A549 (cell line): Measurements from ENCODE around the gene TRABD2B.
A peak's percentile ranks its signal among the peaks of the same experiment; 100 is the strongest.

ENCODE experiments used
- GATA3 ChIP-seq: IDR thresholded peaks from 2 replicates; pipeline ENCODE4 v1.6.1; 2012; ENCODE audit warnings: borderline replicate concordance
- JUNB ChIP-seq: fragments of >200 bp; sonication (Bioruptor Twin); formaldehyde crosslinking; IDR thresholded peaks from 2 replicates; pipeline ENCODE4 v1.6.1; 2016
- TF ChIP-seq, protein P1 (sequence below): fragments of >200 bp; sonication (Bioruptor Twin); formaldehyde crosslinking; IDR thresholded peaks from 3 replicates; pipeline ENCODE4 v1.5.1; 2016

DNA sequence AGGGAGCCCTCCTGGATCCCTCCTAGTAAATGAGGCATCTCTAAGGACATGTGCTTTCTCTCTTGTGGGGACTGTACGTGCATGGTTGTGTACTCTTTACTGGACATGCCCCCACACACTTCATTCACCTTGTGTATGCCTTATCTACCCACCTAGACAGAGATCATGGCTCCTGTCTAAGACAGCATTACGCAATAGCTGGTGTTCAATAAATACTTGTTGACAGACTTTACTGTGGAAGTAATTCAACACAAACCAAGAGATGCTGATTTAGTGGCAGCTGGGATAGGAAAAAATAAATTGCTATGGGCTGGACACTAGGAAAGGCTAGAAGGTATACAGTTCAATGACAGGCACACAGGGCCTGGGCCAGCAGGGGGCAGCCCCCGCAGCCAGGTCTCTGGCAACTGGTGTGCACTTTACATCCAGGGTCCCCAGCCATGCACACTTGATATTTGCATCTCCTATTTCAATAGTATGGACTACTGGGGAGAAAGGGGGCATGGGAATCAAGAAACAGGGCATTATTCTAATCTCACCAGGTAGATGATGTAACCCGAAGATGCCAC is 24.2 kb downstream of the TRABD2B start:
- no peak for TF ChIP-seq JUNB
- TF ChIP-seq, protein P1, sequence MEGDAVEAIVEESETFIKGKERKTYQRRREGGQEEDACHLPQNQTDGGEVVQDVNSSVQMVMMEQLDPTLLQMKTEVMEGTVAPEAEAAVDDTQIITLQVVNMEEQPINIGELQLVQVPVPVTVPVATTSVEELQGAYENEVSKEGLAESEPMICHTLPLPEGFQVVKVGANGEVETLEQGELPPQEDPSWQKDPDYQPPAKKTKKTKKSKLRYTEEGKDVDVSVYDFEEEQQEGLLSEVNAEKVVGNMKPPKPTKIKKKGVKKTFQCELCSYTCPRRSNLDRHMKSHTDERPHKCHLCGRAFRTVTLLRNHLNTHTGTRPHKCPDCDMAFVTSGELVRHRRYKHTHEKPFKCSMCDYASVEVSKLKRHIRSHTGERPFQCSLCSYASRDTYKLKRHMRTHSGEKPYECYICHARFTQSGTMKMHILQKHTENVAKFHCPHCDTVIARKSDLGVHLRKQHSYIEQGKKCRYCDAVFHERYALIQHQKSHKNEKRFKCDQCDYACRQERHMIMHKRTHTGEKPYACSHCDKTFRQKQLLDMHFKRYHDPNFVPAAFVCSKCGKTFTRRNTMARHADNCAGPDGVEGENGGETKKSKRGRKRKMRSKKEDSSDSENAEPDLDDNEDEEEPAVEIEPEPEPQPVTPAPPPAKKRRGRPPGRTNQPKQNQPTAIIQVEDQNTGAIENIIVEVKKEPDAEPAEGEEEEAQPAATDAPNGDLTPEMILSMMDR: 0 out of 3 replicates have a peak, but pooled peaks have one; percentile 7
- no peak for TF ChIP-seq GATA3
